ENCODE measurements around the gene CD79B. TPM values are rescaled to one million over a fixed set of nuclear protein-coding genes. Genes with fewer than 3 reads are reported as not detected.

CD79B gene
- total and polyA plus RNA-seq, 9 of the 15 experiments (the other 6 are each of a cell fraction or from before 2014, with no cell fraction given), result 0.15 to 0.62 (median 0.44) TPM; not detected in 2

GRCh38 chr17:63961355-63962212 is 29.5 kb upstream of the CD79B start (continued):
- TF ChIP-seq, protein P1, sequence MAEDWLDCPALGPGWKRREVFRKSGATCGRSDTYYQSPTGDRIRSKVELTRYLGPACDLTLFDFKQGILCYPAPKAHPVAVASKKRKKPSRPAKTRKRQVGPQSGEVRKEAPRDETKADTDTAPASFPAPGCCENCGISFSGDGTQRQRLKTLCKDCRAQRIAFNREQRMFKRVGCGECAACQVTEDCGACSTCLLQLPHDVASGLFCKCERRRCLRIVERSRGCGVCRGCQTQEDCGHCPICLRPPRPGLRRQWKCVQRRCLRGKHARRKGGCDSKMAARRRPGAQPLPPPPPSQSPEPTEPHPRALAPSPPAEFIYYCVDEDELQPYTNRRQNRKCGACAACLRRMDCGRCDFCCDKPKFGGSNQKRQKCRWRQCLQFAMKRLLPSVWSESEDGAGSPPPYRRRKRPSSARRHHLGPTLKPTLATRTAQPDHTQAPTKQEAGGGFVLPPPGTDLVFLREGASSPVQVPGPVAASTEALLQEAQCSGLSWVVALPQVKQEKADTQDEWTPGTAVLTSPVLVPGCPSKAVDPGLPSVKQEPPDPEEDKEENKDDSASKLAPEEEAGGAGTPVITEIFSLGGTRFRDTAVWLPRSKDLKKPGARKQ (CRISPR knock-in tag; IDR thresholded peaks at IDR 0.05), result no peak
- TF ChIP-seq PHF8 (IDR thresholded peaks at IDR 0.05; ENCODE audit: borderline replicate concordance, low read length) (peak; percentile 23; the same call in 1 of the 2 replicates), XRCC5 (IDR thresholded peaks at IDR 0.05; ENCODE audit: low read depth, low read length) (no peak), ZFP30 (CRISPR knock-in tag; IDR thresholded peaks at IDR 0.05; ENCODE audit: borderline replicate concordance) (no peak), CEBPG (CRISPR knock-in tag; IDR thresholded peaks at IDR 0.05) (peak; percentile 94), CEBPG (tag; conservative IDR thresholded peaks at IDR 0.05 in 1 of 2, IDR thresholded peaks at IDR 0.05 in 1 of 2) (peak; percentile 82 to 96), UBTF (IDR thresholded peaks at IDR 0.05; ENCODE audit: borderline replicate concordance in 1 of 2, low read depth in 2 of 2, low read length in 2 of 2) (0 out of 4 replicates have a peak, but pooled peaks have one; percentile 43 to 51), MYBL2 (IDR thresholded peaks at IDR 0.05; ENCODE audit: low read depth) (no peak), MYBL2 (CRISPR knock-in tag; IDR thresholded peaks at IDR 0.05; ENCODE audit: borderline replicate concordance) (no peak), DLX4 (CRISPR knock-in tag; IDR thresholded peaks at IDR 0.05) (no peak), GABPB2 (CRISPR knock-in tag; conservative IDR thresholded peaks at IDR 0.05) (no peak)
- TF ChIP-seq, protein P2, sequence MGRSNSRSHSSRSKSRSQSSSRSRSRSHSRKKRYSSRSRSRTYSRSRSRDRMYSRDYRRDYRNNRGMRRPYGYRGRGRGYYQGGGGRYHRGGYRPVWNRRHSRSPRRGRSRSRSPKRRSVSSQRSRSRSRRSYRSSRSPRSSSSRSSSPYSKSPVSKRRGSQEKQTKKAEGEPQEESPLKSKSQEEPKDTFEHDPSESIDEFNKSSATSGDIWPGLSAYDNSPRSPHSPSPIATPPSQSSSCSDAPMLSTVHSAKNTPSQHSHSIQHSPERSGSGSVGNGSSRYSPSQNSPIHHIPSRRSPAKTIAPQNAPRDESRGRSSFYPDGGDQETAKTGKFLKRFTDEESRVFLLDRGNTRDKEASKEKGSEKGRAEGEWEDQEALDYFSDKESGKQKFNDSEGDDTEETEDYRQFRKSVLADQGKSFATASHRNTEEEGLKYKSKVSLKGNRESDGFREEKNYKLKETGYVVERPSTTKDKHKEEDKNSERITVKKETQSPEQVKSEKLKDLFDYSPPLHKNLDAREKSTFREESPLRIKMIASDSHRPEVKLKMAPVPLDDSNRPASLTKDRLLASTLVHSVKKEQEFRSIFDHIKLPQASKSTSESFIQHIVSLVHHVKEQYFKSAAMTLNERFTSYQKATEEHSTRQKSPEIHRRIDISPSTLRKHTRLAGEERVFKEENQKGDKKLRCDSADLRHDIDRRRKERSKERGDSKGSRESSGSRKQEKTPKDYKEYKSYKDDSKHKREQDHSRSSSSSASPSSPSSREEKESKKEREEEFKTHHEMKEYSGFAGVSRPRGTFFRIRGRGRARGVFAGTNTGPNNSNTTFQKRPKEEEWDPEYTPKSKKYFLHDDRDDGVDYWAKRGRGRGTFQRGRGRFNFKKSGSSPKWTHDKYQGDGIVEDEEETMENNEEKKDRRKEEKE (IDR thresholded peaks at IDR 0.05; ENCODE audit: borderline replicate concordance in 1 of 2, control insufficient read depth in 1 of 2, low read depth in 2 of 2, low read length in 1 of 2), result no peak
- TF ChIP-seq, protein P3, sequence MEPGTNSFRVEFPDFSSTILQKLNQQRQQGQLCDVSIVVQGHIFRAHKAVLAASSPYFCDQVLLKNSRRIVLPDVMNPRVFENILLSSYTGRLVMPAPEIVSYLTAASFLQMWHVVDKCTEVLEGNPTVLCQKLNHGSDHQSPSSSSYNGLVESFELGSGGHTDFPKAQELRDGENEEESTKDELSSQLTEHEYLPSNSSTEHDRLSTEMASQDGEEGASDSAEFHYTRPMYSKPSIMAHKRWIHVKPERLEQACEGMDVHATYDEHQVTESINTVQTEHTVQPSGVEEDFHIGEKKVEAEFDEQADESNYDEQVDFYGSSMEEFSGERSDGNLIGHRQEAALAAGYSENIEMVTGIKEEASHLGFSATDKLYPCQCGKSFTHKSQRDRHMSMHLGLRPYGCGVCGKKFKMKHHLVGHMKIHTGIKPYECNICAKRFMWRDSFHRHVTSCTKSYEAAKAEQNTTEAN (CRISPR knock-in tag; IDR thresholded peaks at IDR 0.05), result no peak
- TF ChIP-seq, protein P4, sequence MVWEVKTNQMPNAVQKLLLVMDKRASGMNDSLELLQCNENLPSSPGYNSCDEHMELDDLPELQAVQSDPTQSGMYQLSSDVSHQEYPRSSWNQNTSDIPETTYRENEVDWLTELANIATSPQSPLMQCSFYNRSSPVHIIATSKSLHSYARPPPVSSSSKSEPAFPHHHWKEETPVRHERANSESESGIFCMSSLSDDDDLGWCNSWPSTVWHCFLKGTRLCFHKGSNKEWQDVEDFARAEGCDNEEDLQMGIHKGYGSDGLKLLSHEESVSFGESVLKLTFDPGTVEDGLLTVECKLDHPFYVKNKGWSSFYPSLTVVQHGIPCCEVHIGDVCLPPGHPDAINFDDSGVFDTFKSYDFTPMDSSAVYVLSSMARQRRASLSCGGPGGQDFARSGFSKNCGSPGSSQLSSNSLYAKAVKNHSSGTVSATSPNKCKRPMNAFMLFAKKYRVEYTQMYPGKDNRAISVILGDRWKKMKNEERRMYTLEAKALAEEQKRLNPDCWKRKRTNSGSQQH (CRISPR knock-in tag; IDR thresholded peaks at IDR 0.05), result no peak
